ENCODE measurements around the gene PRRX2.

PRRX2 gene

DNA sequence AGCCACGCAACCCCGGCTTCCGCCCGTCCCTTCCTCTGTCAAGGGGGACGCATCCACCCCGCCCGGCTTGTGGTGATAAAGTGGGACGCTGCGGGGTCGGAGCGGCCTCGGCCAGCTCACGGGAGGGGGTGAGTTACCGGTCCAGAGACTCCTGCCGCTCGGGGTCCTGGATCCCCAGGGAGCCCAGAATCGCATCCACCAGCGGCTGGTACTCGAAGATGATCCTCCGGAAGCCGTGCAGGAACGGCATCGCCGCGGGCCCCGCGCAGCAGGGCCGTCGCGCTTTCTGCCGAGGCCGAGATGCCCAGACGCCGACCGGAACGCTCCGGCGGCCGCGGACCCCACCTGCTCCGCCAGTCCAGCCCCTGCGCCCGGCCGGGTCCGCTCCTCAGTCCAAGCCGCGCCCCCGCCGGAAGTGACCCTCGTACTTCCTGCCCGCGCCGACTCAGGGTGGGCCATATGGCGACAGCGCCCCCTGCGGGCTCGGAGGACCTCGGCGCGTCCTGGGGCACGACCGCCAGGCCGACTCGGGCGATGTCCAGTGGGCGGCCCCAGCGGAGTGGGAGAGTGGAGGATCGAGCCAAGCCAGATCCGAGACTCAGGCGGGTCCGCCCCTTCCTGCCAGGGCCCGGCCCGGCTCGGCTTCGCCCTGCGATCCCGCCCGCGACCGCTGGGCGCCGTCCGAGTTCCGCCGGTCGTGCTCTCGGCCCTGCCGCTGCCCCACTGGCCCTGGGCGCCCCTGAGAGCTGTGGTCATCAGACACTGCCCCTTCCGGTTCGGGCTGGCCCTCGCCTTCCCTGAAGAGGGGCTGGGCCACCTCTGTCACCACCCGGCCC lies 23.5 kb upstream of the PRRX2 start, which contains the start of gene ASB6:
Gene ASB6, minus strand, starts transcription at position 402 of the 836 bp plus-strand sequence. Its CDS starts 152 bp downstream, at position 250.
- Histone ChIP-seq H3K27ac (peak within 1 kb of the TSS; percentile 70 to 92), H3K4me3 (peak within 1 kb of the TSS; percentile 99)
- TF ChIP-seq, protein P1, sequence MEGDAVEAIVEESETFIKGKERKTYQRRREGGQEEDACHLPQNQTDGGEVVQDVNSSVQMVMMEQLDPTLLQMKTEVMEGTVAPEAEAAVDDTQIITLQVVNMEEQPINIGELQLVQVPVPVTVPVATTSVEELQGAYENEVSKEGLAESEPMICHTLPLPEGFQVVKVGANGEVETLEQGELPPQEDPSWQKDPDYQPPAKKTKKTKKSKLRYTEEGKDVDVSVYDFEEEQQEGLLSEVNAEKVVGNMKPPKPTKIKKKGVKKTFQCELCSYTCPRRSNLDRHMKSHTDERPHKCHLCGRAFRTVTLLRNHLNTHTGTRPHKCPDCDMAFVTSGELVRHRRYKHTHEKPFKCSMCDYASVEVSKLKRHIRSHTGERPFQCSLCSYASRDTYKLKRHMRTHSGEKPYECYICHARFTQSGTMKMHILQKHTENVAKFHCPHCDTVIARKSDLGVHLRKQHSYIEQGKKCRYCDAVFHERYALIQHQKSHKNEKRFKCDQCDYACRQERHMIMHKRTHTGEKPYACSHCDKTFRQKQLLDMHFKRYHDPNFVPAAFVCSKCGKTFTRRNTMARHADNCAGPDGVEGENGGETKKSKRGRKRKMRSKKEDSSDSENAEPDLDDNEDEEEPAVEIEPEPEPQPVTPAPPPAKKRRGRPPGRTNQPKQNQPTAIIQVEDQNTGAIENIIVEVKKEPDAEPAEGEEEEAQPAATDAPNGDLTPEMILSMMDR (IDR thresholded peaks at IDR 0.05): peak; percentile 100
- peak; percentile 98 for DNase-seq (ENCODE audit: low spot score)

DNA sequence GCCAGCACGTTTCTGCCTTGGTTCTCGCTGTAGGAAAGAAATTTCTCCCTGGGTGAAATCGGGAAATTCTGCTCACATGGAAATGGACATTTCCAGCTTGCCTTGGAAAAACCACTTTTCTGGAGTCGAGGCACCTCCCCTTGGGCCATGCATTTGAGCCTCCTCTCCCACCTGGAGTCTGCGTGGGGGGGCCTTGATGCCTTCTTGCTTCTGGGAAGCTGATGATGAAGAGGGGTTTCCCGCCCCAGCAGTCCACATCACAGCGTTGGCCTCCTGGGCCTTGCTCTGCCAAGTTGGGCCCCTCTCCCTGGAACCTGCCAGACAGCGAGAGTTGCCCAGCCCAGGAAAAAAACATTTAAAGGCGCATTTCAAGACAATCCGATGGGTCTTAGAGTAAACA lies 21.7 kb upstream of the PRRX2 start:
- no peak for DNase-seq (ENCODE audit: low spot score)

DNA sequence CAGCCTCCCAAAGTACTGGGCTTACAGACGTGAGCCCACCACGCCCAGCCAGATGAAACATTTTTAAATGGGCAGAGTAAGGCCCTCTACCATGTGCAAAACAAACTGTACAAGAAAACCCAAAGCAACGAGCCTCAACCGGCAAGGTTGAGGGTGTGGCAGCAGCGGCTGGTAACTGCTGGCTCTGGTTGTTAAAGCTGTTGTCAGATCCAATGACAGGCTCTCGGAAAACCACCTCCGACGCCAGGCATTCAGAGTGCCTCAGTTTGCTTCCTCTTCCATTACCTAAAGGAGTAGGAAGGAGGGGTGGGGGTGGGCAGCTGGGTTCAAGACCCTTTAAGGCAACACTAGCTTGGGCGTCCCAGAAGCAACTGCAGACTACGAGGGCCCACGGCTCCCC lies 21.1 kb upstream of the PRRX2 start:
- Histone ChIP-seq H3K4me3 (no peak overlapping the region), H3K27ac (no peak overlapping the region)
- no peak for DNase-seq (ENCODE audit: low spot score)
- TF ChIP-seq, protein P1 (IDR thresholded peaks at IDR 0.05): no peak

More for the DNA sequence above, 21.7 kb upstream of the PRRX2 start:
- TF ChIP-seq, protein P1 (IDR thresholded peaks at IDR 0.05): no peak
- Histone ChIP-seq H3K27ac (no peak overlapping the region), H3K4me3 (no peak overlapping the region)

DNA sequence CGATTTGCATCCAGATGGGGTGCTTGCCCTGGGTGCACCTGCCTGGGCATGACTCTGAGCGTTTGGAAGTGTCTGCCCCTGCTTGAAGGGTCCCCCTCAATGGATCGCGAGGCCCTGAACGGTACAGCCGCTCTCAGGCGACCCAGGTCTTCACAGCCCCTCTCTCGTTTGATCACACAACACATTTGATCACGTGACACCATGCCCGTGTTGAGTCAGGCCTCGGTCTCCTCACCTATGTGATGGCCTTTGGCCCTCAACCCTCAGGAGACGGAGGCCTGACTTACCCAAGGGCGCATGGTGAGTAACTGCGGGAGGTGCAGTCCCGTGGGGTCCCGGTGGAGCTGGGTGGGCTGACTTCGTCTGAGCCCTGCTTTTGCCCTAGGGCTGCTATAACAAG lies 20.5 kb upstream of the PRRX2 start:
- TF ChIP-seq, protein P1 (IDR thresholded peaks at IDR 0.05): no peak
- no peak overlapping the region for H3K4me3 ChIP-seq
- no peak for DNase-seq (ENCODE audit: low spot score)
- no peak overlapping the region for H3K27ac ChIP-seq

DNA sequence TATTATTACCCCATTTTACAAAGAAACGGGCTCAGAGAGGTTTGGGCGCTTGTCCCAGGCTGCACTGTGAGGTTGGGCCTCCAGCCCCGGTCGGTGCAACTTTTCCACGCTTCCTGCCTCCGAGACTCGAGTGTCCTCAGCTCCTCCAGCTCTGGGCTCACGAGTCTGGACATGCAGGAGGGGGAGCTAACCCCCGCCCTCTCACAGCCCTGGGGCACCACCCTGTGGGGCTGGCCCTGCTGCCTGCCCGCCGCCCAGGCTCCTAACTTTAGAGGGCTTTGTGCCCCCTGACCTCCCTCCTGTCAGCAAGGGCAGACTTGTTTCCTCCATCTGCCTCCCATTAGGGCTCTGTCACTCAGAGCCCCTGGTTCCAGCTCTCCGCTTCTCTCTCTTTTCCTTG lies 19.2 kb upstream of the PRRX2 start:
- TF ChIP-seq, protein P1 (IDR thresholded peaks at IDR 0.05): no peak
- Histone ChIP-seq H3K27ac (no peak overlapping the region), H3K4me3 (no peak overlapping the region)
- no peak for DNase-seq (ENCODE audit: low spot score)

DNA sequence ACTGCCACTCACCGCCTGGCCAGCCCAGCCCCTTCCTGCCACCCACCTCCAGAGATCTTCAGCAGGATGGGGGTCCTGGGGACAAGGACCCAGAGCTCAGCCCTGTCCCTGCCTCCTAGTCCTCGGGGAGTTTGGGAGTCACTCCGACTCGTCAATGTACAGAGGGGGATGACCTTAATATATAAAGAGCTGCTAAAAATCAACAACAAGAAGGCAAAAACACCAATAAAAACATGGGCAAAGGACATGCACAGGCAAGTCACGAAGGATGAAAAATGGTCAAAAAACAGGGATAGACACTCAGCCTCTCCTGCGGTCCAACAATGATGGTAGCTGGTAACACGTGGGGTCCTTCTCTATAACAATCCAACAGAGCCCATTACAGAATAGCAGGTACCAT lies 18.8 kb upstream of the PRRX2 start:
- TF ChIP-seq, protein P1 (IDR thresholded peaks at IDR 0.05): no peak
- Histone ChIP-seq H3K27ac (no peak overlapping the region), H3K4me3 (no peak overlapping the region)
- DNase-seq (ENCODE audit: low spot score): no peak

DNA sequence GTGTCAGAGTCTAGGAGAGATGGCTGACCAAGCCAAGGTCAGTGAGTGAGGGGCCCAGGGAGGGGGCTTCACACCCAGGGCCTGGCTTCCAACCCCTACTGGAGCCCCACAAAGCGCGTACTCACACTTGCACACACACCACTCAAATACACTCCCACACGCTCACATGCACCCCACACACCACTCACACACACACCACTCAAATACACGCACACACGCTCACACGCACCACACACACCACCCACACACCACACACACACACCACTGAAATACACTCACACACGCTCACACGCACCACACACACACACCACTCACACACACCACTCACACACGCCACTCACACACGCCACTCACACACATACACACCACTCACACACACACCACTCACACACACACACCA lies 17.8 kb upstream of the PRRX2 start:
- TF ChIP-seq, protein P1 (IDR thresholded peaks at IDR 0.05): no peak
- Histone ChIP-seq H3K27ac (peak overlapping the region in 1 of 2 donors; percentile 88), H3K4me3 (no peak overlapping the region)
- no peak for DNase-seq (ENCODE audit: low spot score)

All from coronary artery (tissue), 2 donors.